Coronary artery (tissue), 2 donors: ENCODE data around the gene CATSPER4.

ENCODE experiments used
- DNase-seq: peaks from one replicate; pipeline ENCODE4 v3.0.0-alpha.2; 2017; ENCODE audit warnings: low spot score
- H3K27ac ChIP-seq, 2 donors: fragments of 200-600 bp; sonication (generic); one replicate each; pipeline ENCODE4 v1.5.1; 2016 to 2019
- H3K4me3 ChIP-seq: fragments of 200-600 bp; sonication (generic); 2 replicates; pipeline ENCODE4 v1.5.1; 2016; ENCODE audit warnings: mild to moderate bottlenecking, moderate library complexity
- TF ChIP-seq, protein P1 (sequence below): fragments of 200-600 bp; sonication (generic); IDR thresholded peaks from one replicate; pipeline ENCODE4 v1.5.1; 2019; ENCODE audit warnings: antibody characterized with exemption

Gene CATSPER4

DNA sequence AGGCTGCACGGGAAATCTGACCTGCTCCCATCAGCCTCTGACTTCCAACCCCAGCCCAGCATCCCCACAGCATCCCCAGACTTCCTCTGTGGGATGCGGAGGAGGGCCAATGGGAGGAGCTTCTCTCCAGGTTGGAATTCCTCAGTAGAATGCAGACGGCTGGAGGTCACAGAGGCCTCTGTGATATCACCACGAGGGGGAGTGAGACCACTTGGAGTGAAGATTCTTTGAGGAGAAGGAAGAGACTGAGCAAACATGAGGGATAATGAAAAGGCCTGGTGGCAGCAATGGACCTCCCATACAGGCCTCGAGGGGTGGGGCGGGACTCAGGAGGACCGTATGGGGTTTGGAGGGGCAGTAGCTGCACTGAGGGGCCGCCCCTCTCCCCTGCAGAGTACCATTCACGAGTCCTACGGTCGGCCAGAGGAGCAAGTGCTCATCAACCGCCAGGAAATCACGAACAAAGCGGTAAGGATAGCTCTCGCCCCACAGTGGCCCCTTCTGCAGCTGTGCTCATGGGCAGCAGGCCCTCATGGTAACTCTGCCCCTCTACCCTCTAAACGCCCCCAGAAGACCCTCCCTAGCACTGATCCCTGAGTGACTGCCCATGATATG lies at the start of gene CATSPER4:
CATSPER4 (plus strand) TSS at position 230 of the 615 bp plus-strand sequence; CDS start at position 256, 26 bp downstream.
- Histone ChIP-seq H3K27ac (no peak within 1 kb of the TSS), H3K4me3 (no peak within 1 kb of the TSS)
- TF ChIP-seq, protein P1, sequence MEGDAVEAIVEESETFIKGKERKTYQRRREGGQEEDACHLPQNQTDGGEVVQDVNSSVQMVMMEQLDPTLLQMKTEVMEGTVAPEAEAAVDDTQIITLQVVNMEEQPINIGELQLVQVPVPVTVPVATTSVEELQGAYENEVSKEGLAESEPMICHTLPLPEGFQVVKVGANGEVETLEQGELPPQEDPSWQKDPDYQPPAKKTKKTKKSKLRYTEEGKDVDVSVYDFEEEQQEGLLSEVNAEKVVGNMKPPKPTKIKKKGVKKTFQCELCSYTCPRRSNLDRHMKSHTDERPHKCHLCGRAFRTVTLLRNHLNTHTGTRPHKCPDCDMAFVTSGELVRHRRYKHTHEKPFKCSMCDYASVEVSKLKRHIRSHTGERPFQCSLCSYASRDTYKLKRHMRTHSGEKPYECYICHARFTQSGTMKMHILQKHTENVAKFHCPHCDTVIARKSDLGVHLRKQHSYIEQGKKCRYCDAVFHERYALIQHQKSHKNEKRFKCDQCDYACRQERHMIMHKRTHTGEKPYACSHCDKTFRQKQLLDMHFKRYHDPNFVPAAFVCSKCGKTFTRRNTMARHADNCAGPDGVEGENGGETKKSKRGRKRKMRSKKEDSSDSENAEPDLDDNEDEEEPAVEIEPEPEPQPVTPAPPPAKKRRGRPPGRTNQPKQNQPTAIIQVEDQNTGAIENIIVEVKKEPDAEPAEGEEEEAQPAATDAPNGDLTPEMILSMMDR = no peak
- DNase-seq = no peak

DNA sequence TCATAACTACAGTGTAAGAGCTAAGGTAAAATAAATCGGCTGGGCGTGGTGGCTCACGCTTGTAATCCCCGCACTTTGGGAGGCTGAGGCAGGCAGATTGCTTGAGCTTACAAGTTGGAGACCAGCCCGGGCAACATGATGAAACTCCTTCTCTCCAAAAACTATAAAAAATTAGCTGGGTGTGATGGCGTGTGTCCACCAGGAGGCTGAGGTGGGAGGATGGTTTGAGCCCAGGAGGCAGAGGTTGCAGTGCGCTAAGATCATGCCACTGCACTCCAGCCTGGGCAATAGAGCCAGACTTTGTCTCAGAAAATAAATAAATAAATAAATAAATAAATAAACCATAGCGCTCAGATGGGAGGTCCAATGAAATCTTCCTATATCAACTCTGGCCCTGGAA lies 48.2 kb upstream of the CATSPER4 start:
- TF ChIP-seq, protein P1 = no peak
- Histone ChIP-seq H3K4me3 (no peak overlapping the region), H3K27ac (no peak overlapping the region)
- no peak for DNase-seq

DNA sequence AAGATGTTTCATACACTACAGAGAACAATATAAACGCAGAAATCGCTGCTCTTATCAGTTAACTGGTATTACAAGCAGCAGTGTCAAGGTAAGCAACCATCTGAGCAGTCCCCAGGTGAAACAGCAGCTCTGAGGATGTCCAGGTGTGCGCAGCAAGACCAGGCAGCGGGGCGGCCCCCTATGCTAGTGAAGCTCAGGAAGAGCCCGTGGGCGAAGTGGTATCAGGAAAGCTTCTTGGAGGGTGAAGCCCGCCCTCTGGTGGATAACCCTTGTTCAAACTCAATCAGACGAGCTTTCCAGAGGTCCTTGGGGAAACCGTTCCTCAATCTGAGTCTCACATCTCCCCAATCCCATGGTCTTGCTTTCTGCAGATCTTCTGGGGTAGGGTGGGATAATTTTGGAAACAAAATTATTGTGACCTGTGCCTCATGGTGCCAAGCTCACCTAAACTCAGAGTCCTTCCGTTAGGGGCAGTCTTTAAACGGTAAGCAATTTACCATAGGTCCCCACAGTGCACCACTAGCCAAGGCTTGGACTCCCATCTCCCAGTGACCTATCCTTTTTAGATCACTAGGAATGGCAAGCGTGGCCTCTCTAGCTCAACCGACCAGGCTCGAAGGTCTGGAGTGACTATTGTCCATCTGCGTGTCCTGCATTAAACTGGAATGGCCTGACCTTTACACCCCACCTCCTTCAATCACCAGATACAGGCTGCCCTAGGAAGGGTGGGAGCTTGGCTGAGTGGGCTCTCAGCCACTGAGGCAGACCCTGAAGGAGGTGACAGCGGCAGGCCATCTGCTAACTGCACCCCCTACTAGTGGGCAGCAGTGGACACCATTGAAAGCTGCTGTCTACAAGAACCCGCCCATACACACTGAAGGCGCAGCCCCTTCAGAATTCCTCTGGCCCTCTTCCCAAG lies 45.1 kb upstream of the CATSPER4 start:
- TF ChIP-seq, protein P1 = peak; percentile 59
- DNase-seq = no peak
- no peak overlapping the region for H3K27ac ChIP-seq
- H3K4me3 ChIP-seq = no peak overlapping the region

DNA sequence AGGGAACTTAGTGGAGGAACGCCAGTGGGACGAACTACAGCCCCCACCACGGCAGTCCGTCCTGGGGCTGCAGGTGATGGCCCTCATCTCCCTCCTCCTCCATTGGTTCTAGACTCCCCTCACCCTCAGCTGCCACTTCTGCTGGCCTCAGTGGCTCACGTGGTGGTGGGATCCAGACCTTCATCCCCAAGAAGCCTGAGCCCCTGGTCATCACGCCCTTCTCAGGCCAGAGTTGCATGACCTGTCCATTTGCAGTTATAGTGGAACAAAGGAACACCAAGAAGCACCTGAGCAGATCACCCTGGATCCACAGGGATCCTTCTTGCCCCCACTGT lies 44.5 kb upstream of the CATSPER4 start:
- Histone ChIP-seq H3K4me3 (no peak overlapping the region), H3K27ac (no peak overlapping the region)
- DNase-seq = no peak
- TF ChIP-seq, protein P1 = no peak

DNA sequence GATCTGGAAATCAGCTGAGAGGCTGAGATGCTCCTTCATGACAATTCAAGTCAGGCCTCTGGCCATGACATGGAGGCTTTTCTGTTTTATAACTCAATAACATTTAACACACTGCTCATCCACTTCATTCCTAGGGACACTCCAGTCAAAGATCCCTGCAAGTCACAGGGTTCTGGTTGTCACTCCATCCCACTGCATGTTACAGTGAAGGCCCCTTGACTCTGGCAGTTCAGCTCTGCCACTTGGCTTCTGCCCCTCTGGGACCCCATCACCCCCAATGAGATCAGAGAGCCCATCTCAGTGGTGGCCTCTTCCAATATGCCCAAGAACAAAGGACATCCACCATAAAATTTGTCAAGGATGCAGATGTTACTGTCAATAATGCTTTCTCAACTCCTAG lies 41.5 kb upstream of the CATSPER4 start:
- DNase-seq = no peak
- no peak overlapping the region for H3K27ac ChIP-seq
- TF ChIP-seq, protein P1 = no peak
- H3K4me3 ChIP-seq = no peak overlapping the region

DNA sequence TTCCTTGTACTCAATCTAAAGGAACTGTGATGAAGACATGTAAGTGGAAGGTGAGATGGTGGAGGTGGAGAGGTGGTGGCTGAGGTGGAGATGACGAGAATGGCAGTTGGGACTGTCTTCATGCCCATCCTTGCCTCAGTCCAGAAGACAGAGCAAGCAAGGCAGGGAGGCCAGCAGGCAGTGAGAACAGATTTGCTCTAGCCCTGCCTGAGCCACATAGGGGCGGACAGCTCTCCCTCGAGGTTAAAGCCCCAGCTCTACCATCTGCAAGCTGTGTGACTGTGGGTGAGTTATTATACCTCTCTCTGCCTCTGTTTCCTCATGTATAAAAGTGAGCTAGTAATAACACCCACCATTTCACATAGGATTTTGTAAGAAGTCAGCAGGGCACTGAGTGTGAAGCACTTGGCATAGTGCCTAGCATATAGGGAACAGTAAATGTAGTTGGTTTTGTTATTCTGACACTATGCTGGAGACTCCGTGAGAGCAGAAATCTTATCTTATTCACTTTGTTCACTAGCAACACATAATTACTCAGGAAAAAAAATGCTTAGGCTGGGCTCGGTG lies 36.4 kb upstream of the CATSPER4 start:
- Histone ChIP-seq H3K27ac (no peak overlapping the region), H3K4me3 (no peak overlapping the region)
- DNase-seq = no peak
- TF ChIP-seq, protein P1 = no peak
